Measurements from ENCODE around the gene MLX.
"Not testable (repeated sequence)": the region's sequence is repeated elsewhere in the genome, so short reads cannot be mapped to it uniquely, and the experiment has no call there.

MLX gene

DNA sequence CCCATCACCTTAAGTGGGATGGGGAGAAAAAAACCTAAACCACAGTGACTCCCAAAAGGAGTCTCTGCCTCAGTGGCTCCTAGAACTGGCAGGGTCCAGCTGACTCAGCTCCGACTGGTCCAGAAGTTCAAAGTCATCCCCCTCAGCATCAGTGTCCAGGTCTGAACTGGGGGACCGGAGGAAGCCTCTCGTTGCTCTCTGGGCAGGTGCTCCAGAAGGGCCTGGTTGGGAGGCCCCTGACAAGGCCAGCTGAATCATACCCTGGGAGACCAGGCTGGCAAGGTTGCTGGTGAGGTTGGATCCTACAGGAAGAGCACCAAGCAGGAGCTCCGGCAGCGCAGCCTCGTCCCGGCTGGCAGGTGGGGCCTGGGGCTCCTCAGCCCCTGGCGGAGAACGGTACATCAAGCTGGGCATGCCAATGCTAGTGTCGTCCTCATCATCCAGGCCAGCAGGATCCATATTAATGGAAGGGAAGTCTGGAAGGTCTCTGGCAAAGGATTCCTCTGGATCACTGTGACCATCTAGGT is 14.9 kb downstream of the MLX start:
- no peak for DNase-seq

DNA sequence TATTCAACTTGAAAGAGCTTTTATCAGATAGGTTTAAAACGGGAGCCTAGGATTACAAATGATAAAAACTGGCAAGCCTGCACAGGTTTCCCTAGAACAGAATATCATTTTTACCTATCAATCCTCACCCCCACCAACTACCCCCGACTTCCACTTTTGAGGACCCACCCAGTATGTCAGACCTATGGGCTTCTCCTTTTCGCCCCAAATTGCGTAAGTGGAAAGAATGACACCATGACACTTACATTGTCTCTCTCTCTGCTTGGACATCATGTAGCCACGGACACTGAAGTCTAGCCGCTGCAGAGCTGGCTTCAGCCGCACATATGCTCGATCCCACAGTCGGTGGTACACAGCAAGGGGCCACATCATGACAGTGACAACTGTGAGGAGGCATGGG is 18.0 kb downstream of the MLX start:
- DNase-seq, result no peak

DNA sequence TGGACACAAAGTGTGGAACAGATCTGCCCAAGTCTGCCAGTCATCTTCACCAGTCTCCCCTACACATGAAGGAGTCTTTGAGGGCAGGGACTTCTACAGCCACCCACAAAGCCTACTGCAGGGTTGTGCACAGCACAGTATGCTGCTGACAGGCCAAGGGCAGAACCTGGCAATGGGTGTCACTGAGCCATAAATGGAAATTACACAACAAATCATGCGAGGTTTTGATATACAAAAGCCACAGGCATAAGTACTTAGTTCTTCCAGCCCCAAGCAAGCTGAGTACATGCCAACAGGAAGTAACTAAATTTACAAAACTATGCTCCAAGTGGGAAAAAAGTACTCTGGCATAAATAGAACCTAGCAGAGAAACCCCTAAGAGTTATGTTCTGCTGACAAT is 18.5 kb downstream of the MLX start:
- no peak for DNase-seq

DNA sequence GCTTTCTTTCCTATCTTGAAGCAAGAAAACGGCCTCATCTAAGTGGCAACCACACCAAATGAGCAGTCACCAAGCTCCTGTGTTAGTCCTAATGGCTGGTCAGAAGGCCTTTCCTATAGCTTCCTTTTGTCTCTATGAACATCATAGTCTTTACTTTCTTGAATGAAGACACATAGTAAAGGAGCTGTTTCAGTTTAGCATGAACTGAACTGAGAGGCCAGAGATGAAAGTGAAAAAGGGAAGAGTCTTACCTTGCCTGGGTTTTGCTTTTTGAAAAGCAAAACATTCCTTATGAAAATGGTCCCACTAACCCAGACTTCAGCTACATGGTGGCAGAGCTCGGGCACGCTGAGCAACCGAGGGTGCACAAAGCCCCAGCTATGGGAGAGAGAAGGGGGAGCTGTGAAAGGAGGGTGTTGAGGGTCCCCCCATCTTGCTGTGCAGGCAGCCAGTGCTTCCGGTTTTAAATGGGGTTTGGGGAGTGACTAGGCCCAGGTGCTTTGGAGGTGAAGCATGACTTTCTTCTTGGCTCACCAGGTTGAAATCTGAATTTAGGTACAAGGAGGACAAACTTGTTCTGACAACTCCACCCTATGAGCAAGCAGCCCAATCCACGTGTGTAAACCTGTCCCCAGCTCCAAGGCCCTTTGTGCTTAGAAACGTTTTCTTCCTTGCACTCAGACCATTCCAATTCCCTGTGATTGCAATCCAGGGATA is 19.8 kb downstream of the MLX start:
- DNase-seq, result no peak

DNA sequence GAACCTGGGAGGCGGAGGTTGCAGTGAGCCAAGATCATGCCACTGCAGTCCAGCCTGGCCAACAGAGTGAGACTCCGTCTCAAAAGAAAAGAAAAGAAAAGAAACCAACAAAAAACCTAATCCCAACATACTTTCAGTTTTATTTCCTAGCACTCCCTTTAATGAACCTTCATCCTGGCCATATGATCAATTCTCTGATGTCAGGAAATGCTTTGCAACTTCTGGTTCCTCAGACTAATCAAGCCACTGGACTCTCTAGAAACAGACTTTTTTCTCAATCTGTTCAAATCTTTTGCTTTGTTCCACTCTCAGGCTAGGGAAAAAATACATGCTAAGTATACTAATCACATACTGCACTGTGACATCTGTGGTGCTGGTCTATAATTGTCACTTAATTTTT is 24.0 kb downstream of the MLX start:
- no peak for DNase-seq

DNA sequence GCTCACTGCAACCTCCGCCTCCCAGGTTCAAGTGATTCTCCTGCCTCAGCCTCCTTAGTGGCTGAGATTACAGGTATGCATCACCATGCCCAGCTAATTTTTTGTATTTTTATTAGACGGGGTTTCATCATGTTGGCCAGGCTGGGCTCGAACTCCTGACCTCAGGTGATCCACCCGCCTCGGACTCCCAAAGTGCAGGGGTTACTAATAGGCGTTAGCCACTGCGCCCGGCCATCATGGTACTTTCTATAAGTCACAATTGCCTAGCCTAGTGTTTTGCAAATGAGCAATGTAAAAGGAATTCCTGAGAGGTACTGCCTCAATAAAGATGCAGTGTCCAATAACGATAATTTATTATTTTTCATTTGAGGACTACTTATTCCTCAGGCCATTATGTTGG is 24.5 kb downstream of the MLX start:
- DNase-seq, result no peak

DNA sequence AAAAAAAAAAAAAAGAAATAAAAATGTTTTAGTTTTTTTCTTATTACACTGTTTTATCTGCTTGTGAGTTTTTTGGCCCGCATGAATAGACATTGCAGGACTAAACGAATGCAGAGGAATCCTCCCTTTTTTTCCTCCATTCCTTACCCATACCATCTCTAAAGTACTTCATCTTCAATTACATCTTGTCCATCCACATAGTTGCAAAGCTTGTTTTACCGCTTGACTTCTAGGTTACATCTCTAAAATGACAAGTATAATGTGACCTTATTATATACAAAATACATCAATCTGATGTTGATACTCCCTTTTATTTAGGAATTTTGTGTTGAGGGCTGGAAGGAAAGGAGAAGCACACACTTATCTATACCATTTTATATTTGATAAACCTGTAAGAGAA is 29.5 kb downstream of the MLX start:
- DNase-seq, result no peak

DNA sequence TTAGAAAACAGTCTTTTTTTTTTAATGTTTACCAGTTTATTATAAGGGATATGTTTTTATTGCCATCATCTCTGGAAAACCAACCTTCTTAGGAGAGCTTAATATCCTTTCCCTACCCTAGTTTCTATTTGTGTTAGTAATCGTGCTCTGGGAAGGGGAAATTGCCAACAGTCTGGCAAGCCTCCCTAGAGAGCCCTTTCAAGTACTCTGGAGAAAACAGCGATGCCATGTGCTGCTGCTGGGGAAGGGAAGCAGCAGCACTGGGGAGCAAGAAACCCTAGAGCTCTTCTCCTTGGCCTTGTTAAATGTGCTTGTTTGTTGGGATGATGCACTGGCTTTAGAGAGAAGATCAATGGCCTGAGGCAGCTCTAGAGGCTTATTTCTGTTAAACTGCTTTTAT is 32.0 kb downstream of the MLX start:
- no peak for DNase-seq

DNA sequence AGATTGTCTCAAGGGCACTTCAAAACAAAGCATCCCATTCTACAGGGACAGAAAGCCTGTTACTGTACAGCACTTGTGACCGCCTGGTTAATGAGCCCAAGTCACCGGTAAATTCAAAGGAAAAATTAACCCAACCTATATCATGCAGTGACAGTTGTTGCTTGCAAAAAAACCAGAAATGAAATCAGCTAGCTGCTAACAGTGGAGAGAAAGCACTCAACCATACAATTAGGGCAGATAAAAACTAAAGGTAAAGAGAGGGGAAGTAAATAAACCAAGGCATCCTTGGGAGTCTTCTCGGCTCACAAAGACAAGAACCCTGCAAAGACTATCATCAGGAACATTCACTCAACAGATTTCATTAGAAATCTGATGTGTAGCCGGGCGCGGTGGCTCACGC is 36.4 kb downstream of the MLX start:
- no peak for DNase-seq

DNA sequence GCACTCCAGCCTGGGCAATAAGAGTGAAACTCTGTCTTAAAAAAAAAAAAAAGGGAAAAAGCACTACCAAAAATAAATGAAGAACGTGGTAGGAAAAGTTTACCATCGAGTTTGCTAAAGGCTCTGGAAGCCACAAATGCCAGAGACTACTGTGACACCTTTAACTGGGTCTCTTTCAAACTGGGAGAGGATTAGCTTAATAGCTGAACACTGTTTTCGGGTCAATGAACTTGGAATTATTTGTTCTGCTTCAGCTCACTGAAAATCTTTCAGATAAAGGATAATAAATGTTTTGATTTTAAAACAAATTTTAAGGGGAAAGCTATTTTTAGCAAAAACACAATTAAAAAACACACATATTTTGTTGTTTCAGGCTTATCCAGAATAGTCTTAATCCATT is 40.9 kb downstream of the MLX start:
- no peak for DNase-seq

DNA sequence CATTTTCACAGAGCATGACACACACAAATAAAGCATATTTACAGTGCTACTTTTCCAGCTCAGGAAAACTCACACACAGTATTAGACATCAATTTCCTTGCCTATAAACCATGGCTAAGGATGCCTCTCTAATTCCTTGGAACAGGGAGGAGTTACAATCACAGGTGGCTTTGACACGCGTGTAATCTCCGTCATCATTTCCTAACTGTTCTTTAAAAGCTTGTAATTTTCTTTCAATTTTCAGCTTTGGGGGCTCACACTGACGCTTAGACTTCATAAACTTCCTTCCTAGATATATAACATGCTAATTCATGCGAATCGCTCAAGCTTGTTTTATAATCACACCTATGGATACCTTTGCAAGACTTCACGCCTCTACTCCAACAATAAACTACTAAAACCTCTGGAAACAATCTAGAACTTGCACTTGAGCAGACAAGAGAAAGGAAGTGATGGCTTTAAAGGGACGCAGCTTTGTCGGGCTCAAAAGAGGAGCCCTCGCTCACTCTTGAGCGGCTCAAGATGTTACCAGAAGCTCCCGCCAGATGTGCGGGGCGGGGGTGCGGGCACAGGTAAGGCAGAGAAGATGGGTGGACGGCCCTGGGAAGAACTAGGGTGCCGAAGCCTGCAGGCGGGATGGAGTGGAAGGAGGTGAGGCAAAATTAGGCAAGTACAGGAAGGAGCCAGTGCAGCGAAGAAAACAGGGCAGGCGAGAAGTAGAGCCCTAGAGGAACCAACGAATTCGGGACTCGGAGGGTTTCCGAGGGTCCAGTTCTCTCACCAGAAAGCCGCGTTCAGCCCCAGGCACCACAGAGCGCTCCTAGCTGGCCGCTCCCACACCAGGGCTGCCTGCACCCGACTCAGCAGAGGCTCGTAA is 41.6 kb downstream of the MLX start:
- DNase-seq, result no peak

DNA sequence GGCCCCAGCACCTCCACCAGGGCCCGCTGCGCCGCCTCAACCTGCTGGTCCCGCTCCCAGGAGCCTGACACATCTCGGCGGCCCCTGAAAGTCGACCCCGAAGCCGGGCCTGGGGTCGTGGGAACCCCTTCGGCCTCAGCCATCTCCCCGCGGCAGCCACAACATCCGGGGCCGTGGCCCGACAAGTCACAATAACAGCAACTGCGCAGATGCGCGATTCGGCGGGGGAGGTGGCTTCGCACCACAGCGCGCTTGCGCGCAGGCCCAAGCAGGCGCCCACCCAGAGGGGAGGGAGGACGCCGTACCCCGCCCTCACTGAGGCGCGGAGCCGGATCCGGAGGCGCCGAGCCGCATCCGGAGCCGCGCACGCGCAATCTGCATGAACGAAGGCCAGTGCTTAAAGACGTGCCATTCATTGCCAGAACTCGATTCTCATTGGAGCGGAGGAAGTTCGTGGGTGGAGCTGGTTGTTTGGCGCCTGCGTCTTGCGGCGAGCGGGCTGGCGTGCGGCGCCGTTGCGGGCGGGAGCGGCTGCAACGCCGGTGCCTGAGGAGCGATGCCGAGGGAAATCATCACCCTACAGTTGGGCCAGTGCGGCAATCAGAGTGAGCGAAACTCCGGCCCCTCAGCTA is 42.4 kb downstream of the MLX start, which contains the start of the genes RETREG3 and TUBG1:
RETREG3 (minus strand) TSS at position 193 of the 632 bp plus-strand sequence; CDS start at position 143, 50 bp downstream.
TUBG1 (plus strand) TSS at position 502 of the 632 bp plus-strand sequence; CDS start at position 557, 55 bp downstream.
- peak; percentile 98 for DNase-seq

DNA sequence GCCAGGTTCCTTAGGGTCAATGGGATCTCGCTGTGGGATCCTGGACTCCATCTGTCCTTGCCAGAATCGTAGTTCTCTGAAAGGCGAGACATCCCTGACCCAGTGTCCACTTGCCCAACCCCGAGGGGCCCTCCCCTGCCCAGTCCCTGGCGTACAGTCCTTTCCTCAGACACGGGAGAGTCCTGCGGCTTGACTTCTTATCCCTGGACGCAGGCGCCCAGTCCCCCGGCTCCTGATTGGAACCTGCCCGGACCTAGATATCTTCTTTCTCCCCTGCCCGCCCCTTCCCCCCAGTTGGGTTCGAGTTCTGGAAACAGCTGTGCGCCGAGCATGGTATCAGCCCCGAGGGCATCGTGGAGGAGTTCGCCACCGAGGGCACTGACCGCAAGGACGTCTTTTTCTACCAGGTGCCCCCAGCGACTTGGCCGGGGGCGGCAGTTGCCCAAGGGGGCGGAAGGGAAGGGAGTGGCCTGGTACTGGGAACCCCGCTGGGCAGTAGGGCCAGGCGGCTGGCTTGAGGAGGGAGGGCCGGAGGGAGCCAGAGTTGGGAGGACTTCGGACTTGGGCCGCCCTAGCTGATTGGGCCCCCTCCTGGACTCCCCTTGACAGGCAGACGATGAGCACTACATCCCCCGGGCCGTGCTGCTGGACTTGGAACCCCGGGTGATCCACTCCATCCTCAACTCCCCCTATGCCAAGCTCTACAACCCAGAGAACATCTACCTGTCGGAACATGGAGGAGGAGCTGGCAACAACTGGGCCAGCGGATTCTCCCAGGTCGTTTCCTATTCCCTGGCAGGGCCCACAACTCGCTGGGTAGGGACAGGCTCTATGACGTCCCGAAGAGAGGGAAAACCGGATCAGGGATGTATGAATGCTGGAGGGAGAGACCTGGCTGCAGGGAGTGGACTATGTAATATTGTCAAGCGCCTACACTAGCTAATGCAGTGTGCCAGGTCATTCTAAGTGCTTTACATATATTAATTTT is 43.2 kb downstream of the MLX start:
- DNase-seq, result not testable (repeated sequence)

DNA sequence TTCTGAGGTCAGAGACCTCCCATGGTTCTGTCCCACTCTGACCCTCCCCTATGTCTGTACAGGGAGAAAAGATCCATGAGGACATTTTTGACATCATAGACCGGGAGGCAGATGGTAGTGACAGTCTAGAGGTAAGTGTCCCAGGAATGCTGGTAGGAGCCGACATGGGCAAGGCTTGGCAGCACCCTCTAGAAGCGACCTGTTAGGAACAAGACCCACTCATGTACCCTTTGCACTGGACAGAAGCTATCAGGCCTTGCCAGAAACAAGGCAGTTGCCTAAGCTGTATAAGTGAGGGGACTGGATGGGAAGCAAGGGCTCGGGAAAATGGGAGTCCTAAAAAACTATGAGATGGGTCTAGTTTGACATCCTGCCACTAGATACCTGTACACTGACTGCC is 45.1 kb downstream of the MLX start:
- no peak for DNase-seq

DNA sequence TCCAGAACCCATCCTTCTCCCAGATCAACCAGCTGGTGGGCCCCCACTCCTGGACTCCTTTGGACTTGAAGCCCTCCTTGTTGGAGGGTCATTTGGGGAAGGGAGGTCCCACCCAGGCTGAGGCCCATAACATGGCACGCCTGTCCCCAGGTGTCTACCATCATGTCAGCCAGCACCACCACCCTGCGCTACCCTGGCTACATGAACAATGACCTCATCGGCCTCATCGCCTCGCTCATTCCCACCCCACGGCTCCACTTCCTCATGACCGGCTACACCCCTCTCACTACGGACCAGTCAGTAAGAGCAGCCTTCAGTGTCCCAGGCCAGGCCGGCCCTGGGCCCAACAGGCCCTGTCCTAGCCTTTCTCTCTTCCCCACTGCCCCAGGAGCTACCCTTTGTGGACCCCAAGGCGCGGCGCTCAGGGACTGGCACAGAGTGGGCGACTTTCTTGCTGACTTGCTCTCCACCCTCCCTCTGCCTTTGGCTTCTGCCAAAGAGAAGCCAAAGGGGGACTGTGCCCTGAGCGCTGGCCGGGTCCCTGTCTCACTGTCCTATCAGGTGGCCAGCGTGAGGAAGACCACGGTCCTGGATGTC is 46.9 kb downstream of the MLX start:
- DNase-seq, result no peak

DNA sequence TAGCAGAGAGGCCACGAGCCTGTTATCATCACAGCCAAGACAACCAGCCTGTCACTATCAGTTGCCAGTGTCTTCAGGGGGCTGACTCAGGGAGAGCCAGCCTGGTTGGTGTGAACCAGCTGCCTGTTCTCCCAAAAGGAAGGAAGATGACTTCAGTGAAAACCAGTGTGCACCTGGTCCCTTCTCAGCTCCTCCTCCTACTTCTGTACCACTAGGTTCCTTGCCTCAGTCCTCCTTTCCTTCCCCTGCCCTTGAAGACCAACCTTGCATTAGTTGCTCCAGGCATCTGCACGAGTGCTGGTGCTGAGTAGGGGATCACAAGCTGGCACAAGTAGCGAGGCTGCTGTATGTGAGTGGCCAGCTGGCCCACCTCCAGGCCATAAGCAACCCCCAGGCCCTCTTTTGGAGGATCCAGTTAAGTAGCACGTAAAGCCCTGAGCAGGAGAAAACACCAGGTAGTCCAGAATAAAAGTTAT is 51.1 kb downstream of the MLX start:
- no peak for DNase-seq

DNA sequence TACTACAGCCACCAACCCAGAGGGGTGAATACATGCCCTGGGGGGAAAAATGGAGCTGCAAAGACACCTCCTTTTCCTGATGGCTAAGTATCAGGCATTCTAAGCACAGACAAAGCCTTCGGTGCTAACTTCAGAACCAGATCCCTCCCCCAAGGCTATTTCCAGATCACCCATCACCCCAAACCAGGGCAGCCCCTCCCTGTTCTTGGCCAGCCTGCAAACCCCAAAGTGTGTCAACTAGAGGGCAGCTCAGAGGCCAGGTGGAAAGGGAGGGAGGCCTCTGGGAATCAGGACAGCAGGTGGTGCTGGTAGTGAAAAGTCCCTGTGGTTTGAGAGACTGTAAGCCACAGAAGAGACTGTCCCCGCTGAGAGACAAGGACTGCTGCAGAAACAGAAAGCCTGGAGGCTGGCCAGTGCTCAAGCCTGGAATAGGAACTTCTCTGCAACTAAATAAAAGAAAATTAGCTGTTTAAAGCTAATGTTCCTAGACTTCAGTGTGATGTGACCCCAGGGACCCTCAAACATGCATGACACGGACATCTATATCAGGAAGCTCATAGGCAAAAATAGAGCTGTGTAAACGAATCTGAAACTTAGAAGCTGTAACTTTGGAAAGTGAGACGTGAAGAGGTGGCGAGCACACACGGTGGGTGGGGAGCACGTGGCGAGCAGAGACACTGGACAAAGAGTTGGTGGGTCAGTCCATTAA is 51.7 kb downstream of the MLX start:
- no peak for DNase-seq

DNA sequence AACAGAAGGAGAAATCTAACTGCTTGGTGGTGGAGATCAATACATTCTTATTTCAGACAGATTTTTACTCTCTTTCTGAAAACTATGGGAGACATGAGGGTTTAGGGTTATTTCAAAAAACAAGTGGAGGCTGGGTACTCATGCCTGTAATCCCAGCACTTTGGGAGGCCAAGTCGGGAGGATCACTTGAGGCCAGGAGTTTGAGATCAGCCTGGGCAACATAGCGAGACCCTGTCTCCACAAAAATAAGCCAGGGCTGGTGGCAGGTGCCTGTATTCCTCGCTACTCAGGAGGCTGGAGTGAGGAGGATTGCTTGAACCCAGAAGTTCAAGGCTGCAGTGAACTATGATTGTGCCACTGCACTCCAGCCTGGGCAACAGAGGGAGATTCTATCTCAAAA is 55.1 kb downstream of the MLX start:
- not testable (repeated sequence) for DNase-seq
